Activated T-helper 1 cell treated with Interleukin-2 at 50 U/mL for 16 hours (primary cell): ENCODE measurements around the gene RFFL.
"Not testable (repeated sequence)": the region's sequence is repeated elsewhere in the genome, so short reads cannot be mapped to it uniquely, and the experiment has no call there.

ENCODE experiments used
- DNase-seq: peaks from one replicate; pipeline ENCODE4 v3.0.0-alpha.2; 2020; ENCODE audit warnings: low read depth

RFFL gene

GRCh38 chr17:35048685-35049379, 14.7 kb downstream of the RFFL start:
- DNase-seq = no peak

GRCh38 chr17:35046740-35047283, 16.7 kb downstream of the RFFL start:
- DNase-seq = peak; percentile 42

DNA sequence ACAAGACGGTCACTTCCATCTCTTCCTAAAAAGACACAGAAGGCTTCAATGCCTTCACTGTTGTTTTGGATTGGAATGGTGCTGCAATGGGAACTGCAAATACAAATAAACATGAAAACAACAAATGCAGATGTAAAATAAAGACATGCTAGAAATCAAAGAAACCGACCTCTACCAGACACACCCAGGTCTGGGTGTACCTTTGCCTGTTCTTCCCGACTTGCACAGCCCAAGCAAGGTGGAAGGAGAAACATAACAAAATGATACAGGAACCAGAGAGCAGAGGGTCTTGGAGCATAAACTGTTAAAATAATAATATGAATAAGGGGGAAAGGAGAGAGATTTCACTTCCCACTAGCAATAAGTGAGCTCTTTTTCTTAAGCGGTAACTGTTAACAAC, 17.3 kb downstream of the RFFL start:
- no peak for DNase-seq

- not testable (repeated sequence) for DNase-seq
Measured at GRCh38 chr17:35045458-35045979, 18.0 kb downstream of the RFFL start.

GRCh38 chr17:35044181-35044580, 19.3 kb downstream of the RFFL start:
- no peak for DNase-seq

GRCh38 chr17:35041390-35041789, 22.1 kb downstream of the RFFL start:
- no peak for DNase-seq

GRCh38 chr17:35038453-35038852, 25.1 kb downstream of the RFFL start:
- DNase-seq = no peak

DNA sequence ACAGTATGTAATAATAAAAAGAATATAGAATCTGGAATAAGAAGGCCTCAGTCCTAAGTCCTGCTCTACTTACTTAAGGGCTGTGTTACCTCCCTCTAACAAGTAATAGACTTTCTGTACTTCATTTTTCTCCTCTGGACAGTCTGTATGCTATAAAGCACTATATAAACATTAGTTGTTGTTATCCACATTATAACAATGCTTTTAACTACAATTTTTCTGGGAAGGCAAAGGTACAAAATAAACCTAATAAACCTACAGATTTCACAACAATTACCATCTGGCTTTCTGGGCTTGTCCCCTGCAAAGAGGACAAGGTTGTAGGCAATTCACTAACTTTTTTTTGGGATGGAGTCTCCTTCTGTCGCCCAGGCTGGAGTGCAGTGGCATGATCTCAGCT, 32.7 kb downstream of the RFFL start:
- DNase-seq = no peak

DNA sequence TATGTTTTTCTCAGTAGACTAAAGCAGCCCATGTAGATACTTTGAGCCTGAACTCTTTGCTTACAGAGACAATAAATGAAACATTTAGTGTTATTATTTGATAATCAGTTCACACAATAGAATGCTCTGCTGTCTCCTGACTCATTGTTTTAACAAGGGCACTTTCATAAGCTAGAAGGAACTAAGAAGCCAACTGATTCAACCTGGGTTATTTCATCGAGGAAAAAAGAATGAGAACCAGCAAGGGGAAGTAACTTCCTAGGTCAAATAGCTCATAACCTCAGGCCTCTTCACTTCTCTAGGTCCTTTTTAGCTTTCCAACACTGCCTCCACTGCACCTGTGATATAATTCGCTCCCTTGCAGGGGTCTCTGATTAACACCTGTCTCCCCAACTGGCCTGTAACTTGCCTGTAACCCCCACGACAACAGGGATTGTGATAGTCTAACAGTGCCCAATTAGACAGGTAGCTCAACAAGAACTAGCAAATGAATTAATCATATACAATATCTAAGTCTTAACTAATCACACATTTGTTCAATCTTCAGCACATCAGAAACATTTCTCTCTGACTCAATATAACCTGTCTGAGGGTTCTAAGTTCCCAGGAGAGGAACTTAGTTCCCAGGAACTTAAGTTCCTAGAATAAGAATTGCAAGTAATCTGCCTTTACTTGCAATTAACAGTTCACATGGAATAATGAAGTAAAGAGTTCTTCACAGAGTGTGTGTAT, 34.8 kb downstream of the RFFL start:
- no peak for DNase-seq

GRCh38 chr17:35028097-35028496, 35.4 kb downstream of the RFFL start:
- DNase-seq = not testable (repeated sequence)

DNA sequence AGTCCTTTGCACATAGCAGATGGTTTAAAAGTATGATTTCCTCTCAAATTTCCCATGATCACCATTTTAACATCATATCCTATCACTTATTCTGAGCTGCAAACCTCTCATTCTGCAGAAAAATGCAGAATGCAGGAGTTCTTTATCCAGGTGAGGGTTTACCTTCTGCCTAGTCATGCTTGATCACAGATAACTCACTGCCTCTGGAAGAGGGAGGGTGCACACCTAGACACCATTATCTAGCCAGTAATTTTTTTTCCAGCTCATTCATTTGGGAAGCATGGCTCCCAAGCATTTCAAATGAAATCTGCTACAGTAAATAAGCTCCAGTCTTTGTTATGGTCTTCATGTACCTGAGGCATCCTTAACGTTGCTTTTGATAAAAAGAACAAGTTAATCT, 38.0 kb downstream of the RFFL start:
- DNase-seq = no peak

DNA sequence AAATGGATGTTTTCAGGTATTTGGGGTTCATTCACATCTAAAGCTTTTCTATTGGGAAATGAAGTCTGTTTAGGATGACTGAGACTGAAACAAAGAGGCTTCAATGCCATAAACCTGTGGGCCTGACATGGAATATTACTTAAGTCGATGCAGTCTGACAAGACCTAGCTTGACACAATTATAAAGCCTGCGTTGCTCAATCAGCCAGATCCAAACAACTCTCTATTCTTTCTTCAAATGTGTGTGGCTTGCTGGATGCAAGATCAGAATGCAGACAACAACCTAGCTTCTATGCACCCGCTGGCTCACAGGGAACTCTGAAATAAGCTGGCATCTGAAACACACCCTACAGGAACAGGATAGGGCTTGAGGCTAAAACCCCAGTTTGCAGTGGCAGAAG, 40.0 kb downstream of the RFFL start:
- DNase-seq = no peak

DNA sequence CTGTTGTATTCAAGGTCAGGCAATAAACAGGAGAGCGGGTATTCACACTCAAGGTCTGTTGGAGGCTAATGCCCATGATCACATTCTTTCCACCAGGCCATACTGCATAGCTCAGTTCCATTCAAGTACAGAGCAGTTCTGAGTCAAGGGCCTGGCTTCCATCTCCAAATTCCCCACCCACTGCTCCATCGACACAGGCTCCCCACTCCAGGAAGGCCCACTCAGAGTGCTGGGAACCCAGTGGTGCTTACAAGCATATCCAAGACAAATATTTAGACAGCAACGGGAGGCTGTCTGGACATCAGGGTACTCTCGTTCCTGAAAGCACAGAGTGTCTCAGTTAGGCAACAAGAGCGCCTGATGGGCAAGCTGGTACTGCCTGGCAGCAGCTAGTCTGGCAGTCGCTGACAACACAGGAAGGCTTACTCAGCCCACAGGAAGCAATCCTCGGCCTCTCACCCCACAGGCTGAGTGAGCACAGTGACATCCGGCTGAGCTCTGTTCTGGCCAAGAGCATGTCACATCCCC, 40.9 kb downstream of the RFFL start:
- peak; percentile 65 for DNase-seq

DNA sequence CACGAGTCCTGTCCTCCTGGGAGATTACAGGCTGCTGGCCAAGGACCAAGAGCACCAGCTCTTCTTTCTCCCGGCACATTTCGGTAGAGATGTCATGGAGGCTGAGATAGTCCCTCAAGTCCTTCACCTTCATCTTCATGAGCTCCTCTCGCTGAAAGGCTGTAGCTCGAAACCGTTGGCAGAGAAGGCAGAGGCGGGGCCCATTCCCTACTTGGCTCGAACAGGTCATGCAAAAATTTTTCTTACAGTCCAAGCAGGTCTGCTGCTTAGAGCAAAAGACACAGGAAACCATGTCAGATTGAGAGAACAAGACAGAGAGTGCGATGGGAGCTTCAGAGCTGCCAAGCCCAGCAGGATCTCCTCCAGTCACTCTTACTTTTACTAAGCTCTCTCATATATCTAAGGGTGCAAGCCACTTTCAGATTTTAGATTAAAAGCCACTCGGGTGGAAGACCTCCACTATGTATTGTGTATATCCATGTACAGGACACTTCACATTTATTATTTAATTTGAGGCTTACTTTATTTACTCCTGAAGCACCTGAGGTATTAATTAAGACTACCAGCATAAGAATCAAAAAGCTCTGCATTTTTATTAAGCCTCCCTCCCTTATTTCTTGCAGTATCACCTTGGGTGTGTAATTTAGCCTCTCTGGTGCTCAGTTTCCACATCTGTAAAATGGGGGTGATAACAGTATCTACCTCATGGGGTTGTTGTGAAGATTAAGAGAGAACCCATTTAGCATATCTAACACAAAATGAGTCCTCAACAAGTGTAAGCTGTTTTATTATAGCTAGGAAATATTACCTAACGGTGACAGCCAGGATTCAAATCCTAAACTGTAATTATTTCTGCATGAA, 41.8 kb downstream of the RFFL start:
- no peak for DNase-seq

- DNase-seq = no peak
Measured at GRCh38 chr17:35019386-35020179, 43.9 kb downstream of the RFFL start.

DNA sequence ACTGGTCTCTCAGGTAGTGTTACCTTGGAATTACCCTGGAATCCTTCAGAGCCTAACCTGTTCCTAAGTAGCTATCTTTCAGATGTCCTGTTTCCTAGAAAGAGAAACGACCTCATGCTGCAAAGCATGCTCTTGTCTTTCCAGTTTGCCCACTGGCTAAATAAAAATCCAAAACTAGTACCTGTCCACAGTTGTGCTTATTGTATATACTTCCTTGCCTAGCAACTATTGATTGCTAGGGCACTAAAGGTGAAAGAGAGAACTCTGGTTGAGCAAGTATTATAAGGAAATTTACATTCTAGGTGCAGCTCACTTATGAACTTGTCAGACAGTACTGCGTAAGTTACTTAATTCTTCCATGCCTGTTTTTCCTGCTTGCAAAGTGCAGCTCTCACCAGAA, 44.7 kb downstream of the RFFL start:
- no peak for DNase-seq

- DNase-seq = no peak
Measured at GRCh38 chr17:35017021-35017420, 46.5 kb downstream of the RFFL start.

DNA sequence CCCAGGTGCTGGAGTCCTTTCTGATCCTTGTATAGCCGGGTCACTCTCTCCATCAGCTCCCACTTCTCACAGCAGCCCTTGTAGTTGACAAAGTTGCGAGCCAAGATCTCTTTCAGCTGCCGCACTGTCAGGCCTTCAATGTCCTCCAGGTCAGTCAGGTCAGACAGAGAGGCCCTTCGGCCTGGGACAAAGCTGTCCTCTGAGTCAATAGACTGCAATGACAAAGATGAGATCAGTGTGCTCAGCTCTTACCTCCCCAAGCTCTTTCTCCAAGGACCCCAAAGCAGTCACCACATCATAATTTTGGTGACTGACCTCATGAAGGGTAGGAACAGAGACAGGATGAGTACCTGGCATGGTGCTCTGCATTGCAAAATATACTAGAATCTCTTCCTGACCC, 47.1 kb downstream of the RFFL start:
- no peak for DNase-seq

GRCh38 chr17:35011671-35012216, 51.8 kb downstream of the RFFL start:
- no peak for DNase-seq

DNA sequence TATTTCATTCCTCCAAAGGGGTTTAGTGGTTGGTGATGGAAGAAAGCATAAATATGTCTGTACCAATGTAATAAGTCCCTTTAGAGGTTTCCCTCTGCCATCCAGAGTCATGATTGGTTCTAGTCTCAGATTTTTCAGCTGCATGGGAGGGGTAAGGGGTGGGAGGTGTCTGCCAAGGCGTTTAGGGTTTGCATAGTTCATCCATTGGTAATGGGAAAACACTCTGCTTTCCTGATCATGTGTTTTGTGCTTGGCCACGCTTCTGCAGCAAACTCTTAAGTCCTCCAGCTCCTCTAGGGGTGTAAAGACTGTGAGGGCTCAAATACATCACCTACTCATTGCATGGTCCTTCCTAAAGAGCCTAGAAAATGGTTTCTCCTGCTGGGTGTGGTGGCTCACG, 53.4 kb downstream of the RFFL start:
- no peak for DNase-seq

DNA sequence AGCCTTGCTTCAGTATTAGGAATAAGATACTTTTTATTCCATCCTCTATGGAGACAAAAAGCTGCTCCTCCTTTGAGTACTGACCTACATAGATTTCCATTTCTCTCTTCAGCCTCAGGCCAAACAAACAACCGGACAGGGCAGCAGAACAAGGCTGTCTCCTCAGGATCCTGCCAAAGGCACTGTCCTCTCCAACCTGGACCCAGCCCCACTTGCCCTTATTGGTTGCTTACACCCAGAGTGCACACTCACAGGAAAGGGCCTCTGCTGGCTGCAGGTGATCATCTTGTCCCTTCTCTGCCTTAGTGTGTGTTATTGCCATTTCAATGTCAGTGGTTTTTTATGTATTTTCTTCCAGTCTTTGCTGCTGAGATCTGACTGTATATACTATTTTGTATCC, 56.5 kb downstream of the RFFL start:
- DNase-seq = no peak
